PC-3 (cell line): ENCODE measurements around the gene SPIN4. TPM values are rescaled to one million over a fixed set of nuclear protein-coding genes. Genes with fewer than 3 reads are reported as not detected.

Source experiments
- ATAC-seq: fragments of 200-7000 bp; cut with Tn5 transposase; 2 replicates; pipeline ENCODE4 v1.9.1; 2020; ENCODE audit warnings: mild to moderate bottlenecking, moderate library complexity
- BruUV-seq: library from RNA; stranded (reverse); fragments of 400-500 nt; replicated peaks from 2 replicates; lab custom pipeline; 2021; lab: Mats Ljungman, UMichigan
- CTCF ChIA-PET: fragments of 300-600 bp; sonication (Branson Sonifier 250); formaldehyde crosslinking; loops from one replicate; lab custom pipeline; 2022; ENCODE audit warnings: antibody characterized with exemption; lab: Charles Lee
- POLR2A ChIA-PET: fragments of 300-600 bp; sonication (Branson Sonifier 250); formaldehyde crosslinking; loops from one replicate; lab custom pipeline; 2022; ENCODE audit warnings: antibody characterized with exemption; ENCODE audit not compliant: unreplicated experiment; lab: Charles Lee
- DNase-seq: peaks from one replicate; pipeline ENCODE4 v3.0.0-alpha.2; 2015
- H2AFZ ChIP-seq: fragments of 300-600 bp; sonication (generic); 2 replicates; pipeline ENCODE4 v1.6.0; 2016; ENCODE audit warnings: antibody characterized with exemption, low read length
- H3F3A ChIP-seq: fragments of 300-600 bp; sonication (generic); one replicate; pipeline ENCODE4 v1.6.0; 2017; ENCODE audit warnings: antibody characterized with exemption, low read length, control low read depth, mild to moderate bottlenecking; ENCODE audit not compliant: unreplicated experiment
- H3K27ac ChIP-seq: fragments of 300-600 bp; sonication (generic); 2 replicates; pipeline ENCODE4 v1.5.1; 2016; ENCODE audit warnings: mild to moderate bottlenecking, low read length
- H3K27me3 ChIP-seq: fragments of 300-600 bp; sonication (generic); 2 replicates; pipeline ENCODE4 v1.6.1; 2016; ENCODE audit warnings: low read length, mixed read lengths
- H3K36me3 ChIP-seq: fragments of 300-600 bp; sonication (generic); 2 replicates; pipeline ENCODE4 v1.6.1; 2016; ENCODE audit warnings: low read depth, mixed run types, low read length, mixed read lengths
- H3K4me1 ChIP-seq: fragments of 300-600 bp; sonication (generic); 2 replicates; pipeline ENCODE4 v1.5.1; 2016; ENCODE audit warnings: low read length; ENCODE audit not compliant: insufficient read depth
- H3K4me2 ChIP-seq: fragments of 300-600 bp; sonication (generic); 2 replicates; pipeline ENCODE4 v1.6.0; 2016; ENCODE audit warnings: low read length
- H3K4me3 ChIP-seq: fragments of 300-600 bp; sonication (generic); 2 replicates; pipeline ENCODE4 v1.5.1; 2016; ENCODE audit warnings: mild to moderate bottlenecking, low read length, mixed read lengths
- H3K79me2 ChIP-seq: fragments of 300-600 bp; sonication (generic); 2 replicates; pipeline ENCODE4 v1.6.1; 2017; ENCODE audit warnings: low read length, mixed read lengths
- H3K9ac ChIP-seq: fragments of 300-600 bp; sonication (generic); 2 replicates; pipeline ENCODE4 v1.6.0; 2016; ENCODE audit warnings: mild to moderate bottlenecking, low read length
- H3K9me2 ChIP-seq: fragments of 300-600 bp; sonication (generic); replicated peaks from 2 replicates; pipeline ENCODE4 v1.6.1; 2016; ENCODE audit warnings: mixed run types, low read length, mixed read lengths
- H3K9me3 ChIP-seq: fragments of 300-600 bp; sonication (generic); 2 replicates; pipeline ENCODE4 v1.6.1; 2016; ENCODE audit warnings: low read length, mixed read lengths
- H4K20me1 ChIP-seq: fragments of 300-600 bp; sonication (generic); 2 replicates; pipeline ENCODE4 v1.6.1; 2016; ENCODE audit warnings: low read length, mixed read lengths
- CTCF ChIP-seq: fragments of 300-600 bp; sonication (generic); conservative IDR thresholded peaks from 2 replicates; pipeline ENCODE4 v1.5.1; 2017; ENCODE audit warnings: antibody characterized with exemption, low read depth, mild to moderate bottlenecking, low read length
- EZH2 ChIP-seq: fragments of 300-600 bp; sonication (generic); IDR thresholded peaks from one replicate; pipeline ENCODE4 v1.6.1; 2017; ENCODE audit warnings: antibody characterized with exemption, mild to moderate bottlenecking, low read length; ENCODE audit not compliant: unreplicated experiment
- EZH2phosphoT487 ChIP-seq: fragments of 300-600 bp; sonication (generic); IDR thresholded peaks from 2 replicates; pipeline ENCODE4 v1.6.1; 2018; ENCODE audit warnings: mild to moderate bottlenecking, antibody characterized with exemption, low read length, borderline replicate concordance
- intact Hi-C: fragments of 100-400 bp; cut with micrococcal nuclease; formaldehyde crosslinking; loops from 2 replicates; pipeline ENCODE4 v1.9.0; 2023
- total RNA-seq: library from RNA; depleted of rRNA; stranded (reverse); fragments of >200 nt; gene quantifications from 2 replicates; pipeline ENCODE4 v1.2.3, GENCODE V29; 2014

The SPIN4 gene
- total RNA-seq, 1 experiment from 2014 or later = 12.1 TPM

- H3K27ac ChIP-seq = peak overlapping the region; percentile 61
- no peak for TF ChIP-seq EZH2
- TF ChIP-seq CTCF = no peak
- no peak for TF ChIP-seq EZH2phosphoT487
Observed at GRCh38 chrX:63363788-63364187, 12.7 kb upstream of the SPIN4 start.

GRCh38 chrX:63361494-63361893 is 10.4 kb upstream of the SPIN4 start:
- H3K79me2 ChIP-seq = no peaks in the 10 kb centered on the region
- no peak for DNase-seq
- ATAC-seq = no peak
- no peaks in the 10 kb centered on the region for H4K20me1 ChIP-seq
- H3K4me1 ChIP-seq = peaks cover 12% of the 10 kb centered on the region
- no peak overlapping the region for H2AFZ ChIP-seq
- TF ChIP-seq CTCF = no peak
- no peak for TF ChIP-seq EZH2
- TF ChIP-seq EZH2phosphoT487 = no peak
- intact Hi-C loops = no loop called here
- no peak overlapping the region for H3K4me3 ChIP-seq
- no peak overlapping the region for H3K9ac ChIP-seq
- ChIA-PET POLR2A (no interaction called here), CTCF (no interaction called here)
- H3F3A ChIP-seq = no peaks in the 10 kb centered on the region
- H3K4me2 ChIP-seq = no peak overlapping the region
- no peak overlapping the region for H3K27ac ChIP-seq
- no peaks in the 10 kb centered on the region; the same call in 1 of the 2 replicates for H3K36me3 ChIP-seq
- no peaks in the 10 kb centered on the region for H3K27me3 ChIP-seq
- H3K9me2 ChIP-seq = no peaks in the 10 kb centered on the region
- no TSS peak for BruUV-seq
- 0 out of 2 replicates have a peak, but pooled peaks cover 6% of the 10 kb centered on the region for H3K9me3 ChIP-seq

More at GRCh38 chrX:63363788-63364187, 12.7 kb upstream of the SPIN4 start:
- Histone ChIP-seq H2AFZ (0 out of 2 replicates have a peak overlapping the region, but pooled peaks have one; percentile 27), H3K4me1 (peaks cover 12% of the 10 kb centered on the region), H3K4me3 (no peak overlapping the region), H3K9ac (no peak overlapping the region), H4K20me1 (no peaks in the 10 kb centered on the region), H3K4me2 (peak overlapping the region; percentile 30; the same call in 1 of the 2 replicates), H3K9me3 (0 out of 2 replicates have a peak, but pooled peaks cover 6% of the 10 kb centered on the region), H3K36me3 (no peaks in the 10 kb centered on the region; the same call in 1 of the 2 replicates), H3K27me3 (no peaks in the 10 kb centered on the region), H3K79me2 (no peaks in the 10 kb centered on the region), H3F3A (no peaks in the 10 kb centered on the region), H3K9me2 (no peaks in the 10 kb centered on the region)
- intact Hi-C loops = no loop called here
- CTCF ChIA-PET = no interaction called here
- BruUV-seq = no TSS peak
- peak; percentile 63 for DNase-seq
- peak; percentile 70 for ATAC-seq
- POLR2A ChIA-PET = no interaction called here

DNA sequence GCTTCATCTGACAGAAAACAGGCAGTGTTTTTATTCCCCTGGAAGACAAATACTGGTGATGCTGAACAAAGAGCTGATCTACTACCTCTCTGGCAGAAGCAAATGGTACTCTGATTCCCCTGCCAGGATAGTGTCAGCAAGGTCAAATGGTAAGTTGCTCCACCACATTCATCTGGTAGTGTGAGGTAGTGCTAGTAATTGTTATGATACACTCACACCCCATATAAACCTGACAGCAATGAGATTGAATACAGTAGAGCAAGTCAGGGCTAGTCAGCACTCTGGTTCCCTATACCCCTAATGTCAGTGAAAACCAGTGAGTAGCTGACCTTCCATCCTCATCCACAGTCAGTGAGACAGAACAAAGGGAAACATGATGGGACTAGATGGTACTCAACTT is 3.4 kb upstream of the SPIN4 start:
- CTCF ChIA-PET = no interaction called here
- intact Hi-C loops = loop anchor here (5.0 kb wide), 3 partner anchors 68 to 403 kb away; no protein-coding TSS in a partner anchor
- Histone ChIP-seq H3K27ac (no peak overlapping the region), H3K9me2 (no peaks in the 10 kb centered on the region), H3K9ac (no peak overlapping the region), H3K27me3 (no peaks in the 10 kb centered on the region), H3K9me3 (no peaks in the 10 kb centered on the region), H3F3A (no peaks in the 10 kb centered on the region), H3K4me1 (no peaks in the 10 kb centered on the region), H3K4me2 (no peak overlapping the region), H3K4me3 (no peak overlapping the region), H3K36me3 (no peaks in the 10 kb centered on the region), H4K20me1 (no peaks in the 10 kb centered on the region), H2AFZ (no peak overlapping the region), H3K79me2 (peaks cover 16% of the 10 kb centered on the region)
- no peak for ATAC-seq
- POLR2A ChIA-PET = no interaction called here
- BruUV-seq = no TSS peak
- no peak for DNase-seq
- TF ChIP-seq EZH2phosphoT487 = no peak
- no peak for TF ChIP-seq EZH2
- no peak for TF ChIP-seq CTCF
